ENCODE measurements around the gene TNNC2.

GRCh38 chr20:45816951-45817350, 10.2 kb downstream of the TNNC2 start:
- TF ChIP-seq, protein P1, sequence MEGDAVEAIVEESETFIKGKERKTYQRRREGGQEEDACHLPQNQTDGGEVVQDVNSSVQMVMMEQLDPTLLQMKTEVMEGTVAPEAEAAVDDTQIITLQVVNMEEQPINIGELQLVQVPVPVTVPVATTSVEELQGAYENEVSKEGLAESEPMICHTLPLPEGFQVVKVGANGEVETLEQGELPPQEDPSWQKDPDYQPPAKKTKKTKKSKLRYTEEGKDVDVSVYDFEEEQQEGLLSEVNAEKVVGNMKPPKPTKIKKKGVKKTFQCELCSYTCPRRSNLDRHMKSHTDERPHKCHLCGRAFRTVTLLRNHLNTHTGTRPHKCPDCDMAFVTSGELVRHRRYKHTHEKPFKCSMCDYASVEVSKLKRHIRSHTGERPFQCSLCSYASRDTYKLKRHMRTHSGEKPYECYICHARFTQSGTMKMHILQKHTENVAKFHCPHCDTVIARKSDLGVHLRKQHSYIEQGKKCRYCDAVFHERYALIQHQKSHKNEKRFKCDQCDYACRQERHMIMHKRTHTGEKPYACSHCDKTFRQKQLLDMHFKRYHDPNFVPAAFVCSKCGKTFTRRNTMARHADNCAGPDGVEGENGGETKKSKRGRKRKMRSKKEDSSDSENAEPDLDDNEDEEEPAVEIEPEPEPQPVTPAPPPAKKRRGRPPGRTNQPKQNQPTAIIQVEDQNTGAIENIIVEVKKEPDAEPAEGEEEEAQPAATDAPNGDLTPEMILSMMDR (IDR thresholded peaks at IDR 0.05; ENCODE audit: insufficient read depth, low read length), result no peak
- TF ChIP-seq REST (IDR thresholded peaks at IDR 0.05; ENCODE audit: insufficient replicate concordance, low read depth) (no peak), POLR2AphosphoS5 (IDR thresholded peaks at IDR 0.05; ENCODE audit: low read depth) (no peak), SPI1 (IDR thresholded peaks at IDR 0.05; ENCODE audit: borderline replicate concordance, low read depth) (no peak), GABPA (IDR thresholded peaks at IDR 0.05; ENCODE audit: low read depth) (no peak)

Measured in HL-60 (cell line).